ENCODE measurements around the gene GHITM. TPM values are rescaled to one million over a fixed set of nuclear protein-coding genes. Genes with fewer than 3 reads are reported as not detected.
"Not testable (repeated sequence)": the region's sequence is repeated elsewhere in the genome, so short reads cannot be mapped to it uniquely, and the experiment has no call there.

The GHITM gene
- total RNA-seq, 2 donors from 2014 or later, result 84.5 to 85.8 TPM

DNA sequence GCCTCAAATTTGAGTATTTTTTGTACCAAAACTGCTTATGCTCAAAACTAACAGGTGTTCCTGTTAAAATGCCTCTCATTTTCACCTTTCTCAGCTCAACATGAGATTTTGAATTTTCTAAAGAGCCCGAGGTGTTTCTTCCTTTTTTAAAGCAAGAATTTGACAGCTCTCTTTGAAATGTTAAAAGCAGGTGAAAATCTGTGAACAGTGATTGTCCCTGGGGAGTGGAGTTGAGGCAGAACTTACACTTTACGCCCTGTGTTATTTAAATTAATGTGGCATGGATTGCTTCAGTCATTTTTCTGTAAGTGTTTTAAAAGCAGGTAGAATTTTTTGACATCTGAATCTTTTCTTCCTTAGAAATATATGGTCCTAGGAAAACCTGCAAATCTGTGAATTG, 25.1 kb downstream of the GHITM start:
- Mint-ChIP-seq H3K4me1 (peaks cover 47% of the 10 kb centered on the region), H3K27me3 (ENCODE audit: insufficient read depth) (peaks cover 54% of the 10 kb centered on the region), H3K4me3 (no peak overlapping the region), H3K27ac (no peak overlapping the region), H3K36me3 (ENCODE audit: low read depth) (peaks cover 2% of the 10 kb centered on the region), H3K9me3 (peaks cover 18% of the 10 kb centered on the region)
- Histone ChIP-seq H3K4me3 (ENCODE audit: low read length) (no peak overlapping the region), H3K36me3 (ENCODE audit: control insufficient read depth, insufficient read depth, low read length) (no peaks in the 10 kb centered on the region), H3K4me1 (ENCODE audit: control insufficient read depth, insufficient read depth, low read length) (no peaks in the 10 kb centered on the region), H3K27me3 (ENCODE audit: control insufficient read depth, insufficient read depth, low read length, poor library complexity, severe bottlenecking) (peaks cover 23% of the 10 kb centered on the region), H3K9me3 (ENCODE audit: control insufficient read depth, low read length) (no peaks in the 10 kb centered on the region), H3K9ac (ENCODE audit: extremely low read depth, low read length, poor library complexity, severe bottlenecking) (no peak overlapping the region), H3K27ac (ENCODE audit: low read depth, low read length) (no peak overlapping the region)
- DNase-seq, result no peak
- TF ChIP-seq, protein P1, sequence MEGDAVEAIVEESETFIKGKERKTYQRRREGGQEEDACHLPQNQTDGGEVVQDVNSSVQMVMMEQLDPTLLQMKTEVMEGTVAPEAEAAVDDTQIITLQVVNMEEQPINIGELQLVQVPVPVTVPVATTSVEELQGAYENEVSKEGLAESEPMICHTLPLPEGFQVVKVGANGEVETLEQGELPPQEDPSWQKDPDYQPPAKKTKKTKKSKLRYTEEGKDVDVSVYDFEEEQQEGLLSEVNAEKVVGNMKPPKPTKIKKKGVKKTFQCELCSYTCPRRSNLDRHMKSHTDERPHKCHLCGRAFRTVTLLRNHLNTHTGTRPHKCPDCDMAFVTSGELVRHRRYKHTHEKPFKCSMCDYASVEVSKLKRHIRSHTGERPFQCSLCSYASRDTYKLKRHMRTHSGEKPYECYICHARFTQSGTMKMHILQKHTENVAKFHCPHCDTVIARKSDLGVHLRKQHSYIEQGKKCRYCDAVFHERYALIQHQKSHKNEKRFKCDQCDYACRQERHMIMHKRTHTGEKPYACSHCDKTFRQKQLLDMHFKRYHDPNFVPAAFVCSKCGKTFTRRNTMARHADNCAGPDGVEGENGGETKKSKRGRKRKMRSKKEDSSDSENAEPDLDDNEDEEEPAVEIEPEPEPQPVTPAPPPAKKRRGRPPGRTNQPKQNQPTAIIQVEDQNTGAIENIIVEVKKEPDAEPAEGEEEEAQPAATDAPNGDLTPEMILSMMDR (conservative IDR thresholded peaks at IDR 0.05), result no peak
- 29% methylated on average over 2 of the region's 2 CpGs; no CpG with 5 or more reads in 1 of the 2 experiments for WGBS, 2 experiments (ENCODE audit: insufficient coverage in 1 of 2, insufficient read length in 1 of 2)

- Histone ChIP-seq H3K27ac (ENCODE audit: low read depth, low read length) (no peak overlapping the region), H3K9ac (ENCODE audit: extremely low read depth, low read length, poor library complexity, severe bottlenecking) (no peak overlapping the region), H3K4me1 (ENCODE audit: control insufficient read depth, insufficient read depth, low read length) (no peaks in the 10 kb centered on the region), H3K4me3 (ENCODE audit: low read length) (no peak overlapping the region), H3K36me3 (ENCODE audit: control insufficient read depth, insufficient read depth, low read length) (no peaks in the 10 kb centered on the region), H3K27me3 (ENCODE audit: control insufficient read depth, insufficient read depth, low read length, poor library complexity, severe bottlenecking) (peaks cover 21% of the 10 kb centered on the region), H3K9me3 (ENCODE audit: control insufficient read depth, low read length) (no peaks in the 10 kb centered on the region)
- Mint-ChIP-seq H3K9me3 (peaks cover 18% of the 10 kb centered on the region), H3K4me3 (no peak overlapping the region), H3K36me3 (ENCODE audit: low read depth) (peaks cover 2% of the 10 kb centered on the region), H3K27me3 (ENCODE audit: insufficient read depth) (peaks cover 47% of the 10 kb centered on the region), H3K4me1 (peaks cover 28% of the 10 kb centered on the region), H3K27ac (no peak overlapping the region)
- TF ChIP-seq, protein P1 (conservative IDR thresholded peaks at IDR 0.05), result no peak
- WGBS, 2 experiments (ENCODE audit: insufficient coverage in 1 of 2, insufficient read length in 1 of 2), result 93 to 97% methylated on average over 3 to 4 of the region's 4 CpGs
- peak; percentile 17 for DNase-seq
These were observed 27.4 kb downstream of the GHITM start for GRCh38 chr10:84166620-84167288.

DNA sequence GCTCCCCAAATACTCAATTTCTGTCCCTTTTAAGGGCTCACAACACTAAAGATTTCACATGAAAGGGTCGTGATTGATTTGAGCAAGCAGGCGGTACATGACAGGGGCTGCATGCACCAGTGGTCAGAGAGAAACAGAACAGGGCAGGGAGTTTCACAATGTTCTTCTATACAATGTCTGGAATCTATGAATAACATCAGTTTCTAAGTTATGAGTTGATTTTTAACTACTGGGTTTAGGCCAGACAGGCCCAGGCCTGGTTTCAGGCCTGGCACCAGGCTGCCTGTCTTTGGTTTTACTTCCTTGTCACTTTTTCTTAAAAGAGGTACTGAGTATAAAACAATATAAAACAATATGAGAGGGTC, 28.0 kb downstream of the GHITM start:
- peaks cover 42% of the 10 kb centered on the region for H3K27me3 Mint-ChIP-seq (ENCODE audit: insufficient read depth)
- H3K4me3 ChIP-seq (ENCODE audit: low read length); H3K9ac ChIP-seq (ENCODE audit: extremely low read depth, low read length, poor library complexity, severe bottlenecking); H3K9me3 ChIP-seq (ENCODE audit: control insufficient read depth, low read length); H3K36me3 ChIP-seq (ENCODE audit: control insufficient read depth, insufficient read depth, low read length); H3K4me1 ChIP-seq (ENCODE audit: control insufficient read depth, insufficient read depth, low read length); H3K27ac ChIP-seq (ENCODE audit: low read depth, low read length); H3K4me3 Mint-ChIP-seq; H3K27ac Mint-ChIP-seq; H3K36me3 Mint-ChIP-seq (ENCODE audit: low read depth): not testable (repeated sequence)
- peaks cover 18% of the 10 kb centered on the region for H3K9me3 Mint-ChIP-seq
- H3K27me3 ChIP-seq (ENCODE audit: control insufficient read depth, insufficient read depth, low read length, poor library complexity, severe bottlenecking), result peaks cover 19% of the 10 kb centered on the region
- 79% methylated on average over 2 of the region's 2 CpGs; no CpG with 5 or more reads in 1 of the 2 experiments for WGBS, 2 experiments (ENCODE audit: insufficient coverage in 1 of 2, insufficient read length in 1 of 2)
- H3K4me1 Mint-ChIP-seq, result peaks cover 27% of the 10 kb centered on the region
- DNase-seq, result peak; percentile 7

DNA sequence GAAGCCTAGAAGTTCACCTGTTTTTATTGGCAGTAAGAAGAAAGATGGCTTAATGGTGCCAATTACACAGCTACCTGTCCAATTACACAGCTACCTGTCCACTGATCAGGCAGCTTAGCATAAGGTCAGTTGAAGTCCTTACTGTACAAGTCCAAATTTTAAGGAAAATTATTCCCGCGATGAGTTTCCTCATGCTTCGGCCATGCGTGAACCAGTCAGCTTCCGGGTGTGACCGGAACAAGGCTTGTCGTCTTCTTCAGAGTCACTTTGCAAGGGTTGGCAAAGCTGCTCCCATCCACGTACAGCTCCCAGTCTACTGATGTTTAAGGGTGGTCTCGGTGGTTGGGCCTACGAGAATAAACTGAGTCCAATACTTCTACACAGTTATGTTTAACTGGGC, 29.1 kb downstream of the GHITM start:
- H3K9ac ChIP-seq (ENCODE audit: extremely low read depth, low read length, poor library complexity, severe bottlenecking); H3K36me3 ChIP-seq (ENCODE audit: control insufficient read depth, insufficient read depth, low read length); H3K4me1 ChIP-seq (ENCODE audit: control insufficient read depth, insufficient read depth, low read length); H3K4me3 Mint-ChIP-seq; H3K27ac ChIP-seq (ENCODE audit: low read depth, low read length); H3K27ac Mint-ChIP-seq; H3K9me3 ChIP-seq (ENCODE audit: control insufficient read depth, low read length); H3K4me3 ChIP-seq (ENCODE audit: low read length); H3K36me3 Mint-ChIP-seq (ENCODE audit: low read depth): not testable (repeated sequence)
- Mint-ChIP-seq H3K4me1 (peaks cover 20% of the 10 kb centered on the region), H3K27me3 (ENCODE audit: insufficient read depth) (peaks cover 36% of the 10 kb centered on the region), H3K9me3 (peaks cover 11% of the 10 kb centered on the region)
- peaks cover 16% of the 10 kb centered on the region for H3K27me3 ChIP-seq (ENCODE audit: control insufficient read depth, insufficient read depth, low read length, poor library complexity, severe bottlenecking)
- WGBS, 2 experiments (ENCODE audit: insufficient coverage in 1 of 2, insufficient read length in 1 of 2), result 91 to 92% methylated on average over 8 to 10 of the region's 10 CpGs
- peak; percentile 12 for DNase-seq

DNA sequence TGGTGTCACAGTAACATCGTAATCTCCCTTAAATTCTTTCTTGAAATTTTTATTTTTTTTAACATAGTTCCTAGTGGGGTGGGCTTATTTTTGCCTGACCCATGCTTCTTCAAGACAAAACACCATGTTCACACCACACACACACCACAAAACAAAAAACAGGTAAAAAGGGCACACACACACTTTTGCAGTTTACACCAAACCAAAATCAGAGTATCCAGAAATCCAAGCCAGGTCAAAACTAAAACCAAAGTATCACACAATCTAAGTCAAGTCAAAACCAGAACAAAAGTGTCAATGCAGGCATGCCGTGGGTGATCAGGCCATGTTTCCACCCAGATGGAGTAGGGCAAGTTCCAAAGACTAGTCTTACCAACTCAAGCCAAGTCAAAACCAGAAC, 31.9 kb downstream of the GHITM start:
- not testable (repeated sequence) for H3K4me3 Mint-ChIP-seq
- peaks cover 11% of the 10 kb centered on the region for H3K9me3 Mint-ChIP-seq
- WGBS, 2 experiments (ENCODE audit: insufficient coverage in 1 of 2, insufficient read length in 1 of 2), result 98% methylated on average over 2 of the region's 2 CpGs; no CpG with 5 or more reads in 1 of the 2 experiments

More for the DNA sequence above, 31.9 kb downstream of the GHITM start:
- not testable (repeated sequence) for H3K9ac ChIP-seq (ENCODE audit: extremely low read depth, low read length, poor library complexity, severe bottlenecking); H3K27ac Mint-ChIP-seq; H3K36me3 Mint-ChIP-seq (ENCODE audit: low read depth); H3K4me1 Mint-ChIP-seq; DNase-seq; H3K9me3 ChIP-seq (ENCODE audit: control insufficient read depth, low read length); H3K4me1 ChIP-seq (ENCODE audit: control insufficient read depth, insufficient read depth, low read length); H3K27ac ChIP-seq (ENCODE audit: low read depth, low read length); H3K36me3 ChIP-seq (ENCODE audit: control insufficient read depth, insufficient read depth, low read length); H3K4me3 ChIP-seq (ENCODE audit: low read length); H3K27me3 ChIP-seq (ENCODE audit: control insufficient read depth, insufficient read depth, low read length, poor library complexity, severe bottlenecking)
- H3K27me3 Mint-ChIP-seq (ENCODE audit: insufficient read depth), result peaks cover 14% of the 10 kb centered on the region

Measured in endodermal cell (in vitro differentiated cells).